Measurements from ENCODE around the gene STRADB. TPM values are rescaled to one million over a fixed set of nuclear protein-coding genes. Genes with fewer than 3 reads are reported as not detected.
A peak's percentile ranks its signal among the peaks of the same experiment; 100 is the strongest.

STRADB gene
- total RNA-seq, 1 experiment from 2014 or later: 40.5 TPM

DNA sequence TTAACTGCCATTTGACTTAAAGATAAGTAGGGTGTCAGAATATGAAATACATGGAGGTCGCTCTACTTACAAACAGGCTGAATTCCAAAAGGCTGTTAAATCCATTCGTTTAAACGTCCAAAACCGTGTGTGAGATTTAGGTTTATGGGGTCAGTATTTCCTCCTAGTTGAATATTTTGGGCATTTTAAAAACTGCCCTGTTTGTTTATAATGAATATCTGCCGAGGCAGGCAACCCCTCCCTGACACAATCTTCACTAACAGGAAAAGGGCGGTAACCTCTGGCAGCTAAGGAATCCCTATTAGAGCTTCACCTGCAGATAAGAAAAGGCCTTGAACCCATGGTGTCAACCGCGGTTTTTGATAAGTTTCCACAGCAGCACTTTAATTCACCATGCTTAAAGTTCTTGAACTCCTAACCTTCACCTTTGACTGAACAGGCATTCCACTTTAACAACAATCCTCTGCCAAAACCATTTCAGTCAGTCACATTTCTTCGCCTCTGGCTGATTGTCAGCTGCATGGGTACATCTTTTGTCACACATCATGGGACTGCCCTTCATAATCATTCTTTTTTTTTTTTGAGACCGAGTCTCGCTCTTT is 18.0 kb upstream of the STRADB start:
- peaks cover 18 to 26% (median 26%) of the 10 kb centered on the region in 3 experiments for H3K36me3 Mint-ChIP-seq (ENCODE audit: insufficient read depth in 1 of 3, low read depth in 3 of 3)

More for the DNA sequence above, 18.0 kb upstream of the STRADB start:
- no peak for DNase-seq
- Histone ChIP-seq H2BK20ac (ENCODE audit: low read depth, low read length, poor library complexity, severe bottlenecking) (no peak overlapping the region), H3K4me2 (ENCODE audit: insufficient read depth, insufficient read length, low read length) (no peak overlapping the region), H3K4me1 (ENCODE audit: insufficient read depth, low read length) (peaks cover 2% of the 10 kb centered on the region; the same call in 1 of the 2 replicates), H3K79me2 (ENCODE audit: insufficient read depth, low read length) (no peaks in the 10 kb centered on the region), H3K27ac (ENCODE audit: insufficient read length, low read depth, low read length) (no peak overlapping the region), H3T11ph (ENCODE audit: low read length) (no peak overlapping the region), H3K56ac (ENCODE audit: insufficient read length, low read depth, low read length) (no peak overlapping the region), H3K9ac (ENCODE audit: extremely low read depth, insufficient read length, low read length) (no peak overlapping the region), H3K18ac (ENCODE audit: insufficient read length, low read depth, low read length) (no peak overlapping the region), H4K91ac (ENCODE audit: insufficient read length, low read depth, low read length) (no peak overlapping the region), H2AK5ac (ENCODE audit: insufficient read length, low read length) (no peak overlapping the region), H2BK12ac (ENCODE audit: insufficient read length, low read depth, low read length) (no peak overlapping the region), H3K4ac (ENCODE audit: low read depth, low read length) (no peak overlapping the region), H4K20me1 (ENCODE audit: control insufficient read depth, insufficient read depth, insufficient read length) (no peaks in the 10 kb centered on the region), H3K23ac (ENCODE audit: insufficient read length, low read depth, low read length) (no peak overlapping the region), H2BK120ac (ENCODE audit: low read depth, low read length, poor library complexity, severe bottlenecking) (no peak overlapping the region), H3K14ac (ENCODE audit: insufficient read depth, low read length) (no peak overlapping the region), H3K23me2 (ENCODE audit: insufficient read length, low read depth, low read length, poor library complexity, severe bottlenecking) (no peaks in the 10 kb centered on the region), H4K5ac (ENCODE audit: insufficient read length, low read depth, low read length) (no peak overlapping the region), H2BK5ac (ENCODE audit: insufficient read length, low read length) (no peak overlapping the region), H2AFZ (ENCODE audit: low read length) (no peak overlapping the region), H2BK15ac (ENCODE audit: low read depth, low read length) (no peak overlapping the region), H3K27me3 (ENCODE audit: insufficient read depth, low read length) (no peaks in the 10 kb centered on the region), H3K9me3 (ENCODE audit: control insufficient read depth, low read depth, low read length) (peaks cover 15% of the 10 kb centered on the region), H4K8ac (replicated peaks; ENCODE audit: insufficient read length, low read depth, low read length) (no peak overlapping the region), H3K79me1 (ENCODE audit: insufficient read depth, low read depth, low read length, poor library complexity, severe bottlenecking) (no peaks in the 10 kb centered on the region)
- Mint-ChIP-seq H3K27ac (peak overlapping the region in 2 of 3 experiments; percentile 55 to 60; a peak in 2 of 7 replicates), H3K4me3 (no peak overlapping the region), H3K27me3 (ENCODE audit: low read depth) (no peaks in the 10 kb centered on the region), H3K9me3 (peaks cover 26 to 27% of the 10 kb centered on the region in 2 experiments), H3K4me1 (peaks cover 0 to 11% of the 10 kb centered on the region in 2 experiments; a peak in 2 of 4 replicates)
- TF ChIP-seq CTCF (conservative IDR thresholded peaks at IDR 0.05): no peak
- no CpG with 5 or more reads among the region's 11 CpGs for WGBS (ENCODE audit: extremely low coverage, insufficient read length, low lambda C conversion rate)

Data from H9 (cell line).